ENCODE results near the gene RASSF5.

- TF ChIP-seq, protein P1, sequence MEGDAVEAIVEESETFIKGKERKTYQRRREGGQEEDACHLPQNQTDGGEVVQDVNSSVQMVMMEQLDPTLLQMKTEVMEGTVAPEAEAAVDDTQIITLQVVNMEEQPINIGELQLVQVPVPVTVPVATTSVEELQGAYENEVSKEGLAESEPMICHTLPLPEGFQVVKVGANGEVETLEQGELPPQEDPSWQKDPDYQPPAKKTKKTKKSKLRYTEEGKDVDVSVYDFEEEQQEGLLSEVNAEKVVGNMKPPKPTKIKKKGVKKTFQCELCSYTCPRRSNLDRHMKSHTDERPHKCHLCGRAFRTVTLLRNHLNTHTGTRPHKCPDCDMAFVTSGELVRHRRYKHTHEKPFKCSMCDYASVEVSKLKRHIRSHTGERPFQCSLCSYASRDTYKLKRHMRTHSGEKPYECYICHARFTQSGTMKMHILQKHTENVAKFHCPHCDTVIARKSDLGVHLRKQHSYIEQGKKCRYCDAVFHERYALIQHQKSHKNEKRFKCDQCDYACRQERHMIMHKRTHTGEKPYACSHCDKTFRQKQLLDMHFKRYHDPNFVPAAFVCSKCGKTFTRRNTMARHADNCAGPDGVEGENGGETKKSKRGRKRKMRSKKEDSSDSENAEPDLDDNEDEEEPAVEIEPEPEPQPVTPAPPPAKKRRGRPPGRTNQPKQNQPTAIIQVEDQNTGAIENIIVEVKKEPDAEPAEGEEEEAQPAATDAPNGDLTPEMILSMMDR (IDR thresholded peaks at IDR 0.05), result no peak
- TF ChIP-seq POLR2A (IDR thresholded peaks at IDR 0.05; ENCODE audit: low read depth), result no peak
These were observed 40.3 kb upstream of the RASSF5 start for GRCh38 chr1:206466840-206467649.
